ENCODE measurements around the gene PCBD1.

GRCh38 chr10:70887804-70888800, at the start of gene PCBD1:
- no peak for TF ChIP-seq POLR2A (IDR thresholded peaks at IDR 0.05)
- TF ChIP-seq CTCF (IDR thresholded peaks at IDR 0.05), result no peak

Measured in testis (tissue), 2 donors.